ENCODE results near the gene MARCHF10.

MARCHF10 gene

GRCh38 chr17:62666801-62667591, 141.1 kb downstream of the MARCHF10 start:
- no peak overlapping the region for H3K9ac ChIP-seq (ENCODE audit: low read depth, low read length, poor library complexity, severe bottlenecking)
- H3K27me3 ChIP-seq (ENCODE audit: insufficient read depth, low read length, poor library complexity, severe bottlenecking): no peaks in the 10 kb centered on the region

GRCh38 chr17:62666061-62666800, 141.9 kb downstream of the MARCHF10 start:
- H3K4me1 ChIP-seq (ENCODE audit: insufficient read depth, low read length, poor library complexity, severe bottlenecking): no peaks in the 10 kb centered on the region
- H3K4me2 ChIP-seq (ENCODE audit: low read depth, low read length, poor library complexity, severe bottlenecking): no peak overlapping the region
- H3K36me3 ChIP-seq (ENCODE audit: insufficient read depth, low read length): no peaks in the 10 kb centered on the region
- TF ChIP-seq EZH2phosphoT487 (IDR thresholded peaks at IDR 0.05; ENCODE audit: borderline replicate concordance) (no peak), CTCF (conservative IDR thresholded peaks at IDR 0.05; ENCODE audit: low read length) (no peak)
- H3K9ac ChIP-seq (ENCODE audit: low read depth, low read length, poor library complexity, severe bottlenecking): no peak overlapping the region
- H2AFZ ChIP-seq (ENCODE audit: low read length): no peak overlapping the region
- no peak overlapping the region for H3K4me3 ChIP-seq (ENCODE audit: low read length, poor library complexity, severe bottlenecking)
- H3F3A ChIP-seq (ENCODE audit: low read depth): no peaks in the 10 kb centered on the region
- H3K27me3 ChIP-seq (ENCODE audit: insufficient read depth, low read length, poor library complexity, severe bottlenecking): no peaks in the 10 kb centered on the region
- no peaks in the 10 kb centered on the region for H4K20me1 ChIP-seq (ENCODE audit: insufficient read depth, low read length, poor library complexity, severe bottlenecking)
- no peaks in the 10 kb centered on the region for H3K9me2 ChIP-seq (replicated peaks; ENCODE audit: low read depth, low read length)
- no peaks in the 10 kb centered on the region for H3K79me2 ChIP-seq (ENCODE audit: insufficient read depth, low read length)
- H3K9me3 ChIP-seq (ENCODE audit: insufficient read depth, low read depth, low read length): no peaks in the 10 kb centered on the region

More at GRCh38 chr17:62666801-62667591, 141.1 kb downstream of the MARCHF10 start:
- no peaks in the 10 kb centered on the region for H4K20me1 ChIP-seq (ENCODE audit: insufficient read depth, low read length, poor library complexity, severe bottlenecking)
- H3F3A ChIP-seq (ENCODE audit: low read depth): no peaks in the 10 kb centered on the region
- TF ChIP-seq CTCF (conservative IDR thresholded peaks at IDR 0.05; ENCODE audit: low read length) (no peak), EZH2phosphoT487 (IDR thresholded peaks at IDR 0.05; ENCODE audit: borderline replicate concordance) (no peak)
- no peaks in the 10 kb centered on the region for H3K9me2 ChIP-seq (replicated peaks; ENCODE audit: low read depth, low read length)
- H3K4me1 ChIP-seq (ENCODE audit: insufficient read depth, low read length, poor library complexity, severe bottlenecking): no peaks in the 10 kb centered on the region
- no peak overlapping the region for H2AFZ ChIP-seq (ENCODE audit: low read length)
- no peaks in the 10 kb centered on the region for H3K79me2 ChIP-seq (ENCODE audit: insufficient read depth, low read length)
- no peaks in the 10 kb centered on the region for H3K36me3 ChIP-seq (ENCODE audit: insufficient read depth, low read length)
- no peak overlapping the region for H3K4me3 ChIP-seq (ENCODE audit: low read length, poor library complexity, severe bottlenecking)
- no peak overlapping the region for H3K4me2 ChIP-seq (ENCODE audit: low read depth, low read length, poor library complexity, severe bottlenecking)
- no peaks in the 10 kb centered on the region for H3K9me3 ChIP-seq (ENCODE audit: insufficient read depth, low read depth, low read length)

GRCh38 chr17:62665599-62665998, 142.5 kb downstream of the MARCHF10 start:
- Histone ChIP-seq H2AFZ (ENCODE audit: low read length) (no peak overlapping the region), H3K9me3 (ENCODE audit: insufficient read depth, low read depth, low read length) (no peaks in the 10 kb centered on the region), H3K4me2 (ENCODE audit: low read depth, low read length, poor library complexity, severe bottlenecking) (no peak overlapping the region), H3K4me3 (ENCODE audit: low read length, poor library complexity, severe bottlenecking) (no peak overlapping the region), H4K20me1 (ENCODE audit: insufficient read depth, low read length, poor library complexity, severe bottlenecking) (no peaks in the 10 kb centered on the region), H3F3A (ENCODE audit: low read depth) (no peaks in the 10 kb centered on the region), H3K27me3 (ENCODE audit: insufficient read depth, low read length, poor library complexity, severe bottlenecking) (no peaks in the 10 kb centered on the region), H3K79me2 (ENCODE audit: insufficient read depth, low read length) (no peaks in the 10 kb centered on the region), H3K36me3 (ENCODE audit: insufficient read depth, low read length) (no peaks in the 10 kb centered on the region), H3K9ac (ENCODE audit: low read depth, low read length, poor library complexity, severe bottlenecking) (no peak overlapping the region), H3K9me2 (replicated peaks; ENCODE audit: low read depth, low read length) (no peaks in the 10 kb centered on the region), H3K4me1 (ENCODE audit: insufficient read depth, low read length, poor library complexity, severe bottlenecking) (no peaks in the 10 kb centered on the region)
- TF ChIP-seq CTCF (conservative IDR thresholded peaks at IDR 0.05; ENCODE audit: low read length) (no peak), EZH2phosphoT487 (IDR thresholded peaks at IDR 0.05; ENCODE audit: borderline replicate concordance) (no peak)

Data from Loucy (cell line).